Endodermal cell (in vitro differentiated cells): ENCODE data around the gene UGDH. TPM values are rescaled to one million over a fixed set of nuclear protein-coding genes. Genes with fewer than 3 reads are reported as not detected.
A peak's percentile ranks its signal among the peaks of the same experiment; 100 is the strongest.
"Not testable (repeated sequence)": the region's sequence is repeated elsewhere in the genome, so short reads cannot be mapped to it uniquely, and the experiment has no call there.

Source experiments
- DNase-seq: peaks from one replicate; pipeline ENCODE4 v3.0.0-alpha.2; 2017
- H3K27ac ChIP-seq: 2 replicates; pipeline ENCODE4 v1.5.1; 2013; ENCODE audit warnings: mild to moderate bottlenecking, low read depth, low read length, moderate library complexity
- H3K27me3 ChIP-seq: 2 replicates; pipeline ENCODE4 v1.6.1; 2013; ENCODE audit warnings: mild to moderate bottlenecking, low read length, moderate library complexity; ENCODE audit not compliant: insufficient read depth, control insufficient read depth, poor library complexity, severe bottlenecking
- H3K36me3 ChIP-seq: 2 replicates; pipeline ENCODE4 v1.7.0; 2013; ENCODE audit warnings: mild to moderate bottlenecking, low read length, moderate library complexity; ENCODE audit not compliant: control insufficient read depth, insufficient read depth
- H3K4me1 ChIP-seq: one replicate; pipeline ENCODE4 v1.7.0; 2013; ENCODE audit warnings: low read length; ENCODE audit not compliant: control insufficient read depth, insufficient read depth
- H3K4me3 ChIP-seq: 2 replicates; pipeline ENCODE4 v1.5.1; 2013; ENCODE audit warnings: mild to moderate bottlenecking, low read length, moderate library complexity
- H3K9ac ChIP-seq: 2 replicates; pipeline ENCODE4 v1.6.1; 2013; ENCODE audit warnings: mild to moderate bottlenecking, low read length, moderate library complexity; ENCODE audit not compliant: poor library complexity, severe bottlenecking; ENCODE audit errors: extremely low read depth
- H3K9me3 ChIP-seq: 2 replicates; pipeline ENCODE4 v1.6.1; 2013; ENCODE audit warnings: mild to moderate bottlenecking, low read length, moderate library complexity; ENCODE audit not compliant: control insufficient read depth
- H3K27ac Mint-ChIP-seq: 2 replicates; pipeline ENCODE4 v1.8.0; 2020; ENCODE audit warnings: mixed read lengths
- H3K27me3 Mint-ChIP-seq: 2 replicates; pipeline ENCODE4 v1.8.0; 2021; ENCODE audit warnings: mild to moderate bottlenecking, mixed read lengths; ENCODE audit not compliant: insufficient read depth
- H3K36me3 Mint-ChIP-seq: 2 replicates; pipeline ENCODE4 v1.8.0; 2020; ENCODE audit warnings: low read depth, mixed read lengths
- H3K4me1 Mint-ChIP-seq: 2 replicates; pipeline ENCODE4 v1.8.0; 2020; ENCODE audit warnings: mixed read lengths
- H3K4me3 Mint-ChIP-seq: 2 replicates; pipeline ENCODE4 v1.8.0; 2020; ENCODE audit warnings: mild to moderate bottlenecking, moderate library complexity, mixed read lengths
- H3K9me3 Mint-ChIP-seq: 2 replicates; pipeline ENCODE4 v1.8.0; 2020; ENCODE audit warnings: mild to moderate bottlenecking, mixed read lengths
- CTCF ChIP-seq: fragments of 200-600 bp; sonication (generic); conservative IDR thresholded peaks from 2 replicates; pipeline ENCODE4 v1.5.0; 2021; ENCODE audit warnings: antibody characterized with exemption, mild to moderate bottlenecking
- WGBS, 2 experiments: methylation state at CpG; one replicate each; pipeline versions ENCODE4 v1.1.5 to v1.1.7; 2013; ENCODE audit warnings: missing lambda C conversion rate in 2 of 2, mixed read lengths in 1 of 2; ENCODE audit not compliant: insufficient coverage in 1 of 2, insufficient read length in 1 of 2; 5-methylcytosine and 5-hydroxymethylcytosine counted together
- total RNA-seq, 2 donors: library from RNA; stranded (reverse); fragmentation: NEBNext Ultra II Directional in 1 of 2; extraction: Animal tissue kit (Norgen Biotek cat#: 25700) in 1 of 2; gene quantifications; 2 replicates in 1 of 2; 3 replicates in 1 of 2; pipeline ENCODE4 v1.2.1, GENCODE V29; 2021

The UGDH gene
- total RNA-seq, 2 donors from 2014 or later, result 137 to 141 TPM

DNA sequence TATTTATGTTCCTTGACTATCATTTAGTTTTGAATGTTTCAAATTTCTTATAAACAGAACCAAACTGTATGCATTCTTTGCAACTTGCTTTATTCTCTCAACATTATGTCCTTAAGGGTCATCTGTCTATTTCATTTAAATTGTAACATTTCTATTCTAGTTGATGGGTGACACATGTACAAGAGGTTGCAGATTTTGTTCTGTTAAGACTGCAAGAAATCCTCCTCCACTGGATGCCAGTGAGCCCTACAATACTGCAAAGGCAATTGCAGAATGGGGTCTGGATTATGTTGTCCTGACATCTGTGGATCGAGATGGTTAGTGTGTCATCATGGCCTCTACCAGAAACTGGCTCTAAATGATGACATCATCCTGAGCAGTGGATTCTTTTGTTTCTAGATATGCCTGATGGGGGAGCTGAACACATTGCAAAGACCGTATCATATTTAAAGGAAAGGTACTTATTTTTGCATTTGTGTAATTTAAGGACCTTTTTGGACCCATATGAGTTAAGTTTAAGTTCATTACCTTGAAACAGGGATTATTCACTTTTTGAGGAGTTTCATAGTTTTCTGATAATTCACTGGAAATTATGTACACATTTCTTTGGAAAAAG, 62.2 kb downstream of the UGDH start:
- H3K9me3 ChIP-seq, result no peaks in the 10 kb centered on the region
- no peak overlapping the region for H3K9ac ChIP-seq
- H3K4me1 ChIP-seq, result no peaks in the 10 kb centered on the region
- Mint-ChIP-seq H3K36me3 (peaks cover 33% of the 10 kb centered on the region), H3K27me3 (no peaks in the 10 kb centered on the region), H3K4me3 (no peak overlapping the region), H3K4me1 (peaks cover 2% of the 10 kb centered on the region), H3K9me3 (no peaks in the 10 kb centered on the region), H3K27ac (no peak overlapping the region)
- 95 to 96% methylated on average over 2 of the region's 2 CpGs for WGBS, 2 experiments
- no peak for DNase-seq
- H3K4me3 ChIP-seq, result no peak overlapping the region
- TF ChIP-seq CTCF, result no peak
- no peaks in the 10 kb centered on the region for H3K27me3 ChIP-seq
- peaks cover 51% of the 10 kb centered on the region for H3K36me3 ChIP-seq
- H3K27ac ChIP-seq, result no peak overlapping the region

DNA sequence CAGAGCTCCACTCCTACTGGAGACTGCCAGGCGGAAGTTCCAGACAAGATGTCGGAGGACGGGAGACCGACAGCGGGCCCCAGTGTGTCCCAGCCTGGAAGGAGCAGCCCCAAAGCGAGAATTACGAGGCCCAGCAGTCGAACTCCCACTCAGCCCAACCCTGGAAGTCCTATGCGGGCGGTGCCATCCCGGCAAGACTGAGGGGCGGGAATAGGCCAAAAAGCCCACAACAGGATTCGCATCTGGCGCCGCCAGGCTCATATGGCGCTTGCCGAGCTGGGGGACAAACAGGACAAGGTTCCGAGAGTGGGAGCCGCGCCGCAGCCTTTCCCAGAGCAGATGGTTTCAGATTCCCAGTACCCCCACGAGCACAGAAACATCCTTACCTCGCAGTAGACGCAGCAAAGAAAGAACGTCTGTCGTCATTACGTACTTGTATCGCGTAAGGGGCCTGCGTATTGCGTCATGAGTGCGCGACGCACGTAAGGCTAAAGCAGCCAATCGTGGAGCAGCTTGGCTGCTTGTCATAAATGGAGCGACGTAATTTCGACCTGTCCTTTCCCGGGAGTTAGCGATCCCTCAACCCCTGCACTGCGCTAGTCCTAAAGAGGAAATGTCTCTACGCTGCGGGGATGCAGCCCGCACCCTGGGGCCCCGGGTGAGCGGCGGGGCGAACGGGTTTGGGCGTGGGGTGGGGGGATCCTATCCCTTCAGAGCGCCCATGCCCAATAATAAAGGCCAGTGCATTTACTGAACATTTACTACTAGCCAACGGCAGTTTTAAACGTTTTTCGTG, 68.5 kb downstream of the UGDH start, which contains the start of the genes LIAS and RPL9:
Gene LIAS (plus strand): TSS at position 552 of the 796 bp plus-strand sequence. CDS start 62 bp downstream, at position 614.
Gene RPL9 (minus strand): TSS at position 418 of the 796 bp plus-strand sequence. CDS start 483 bp downstream, outside the sequence.
- Mint-ChIP-seq H3K4me3 (peak within 1 kb of the TSS; percentile 96), H3K27ac (peak within 1 kb of the TSS; percentile 99), H3K27me3 (no peaks in the 10 kb centered on the region), H3K9me3 (no peaks in the 10 kb centered on the region), H3K4me1 (peaks cover 21% of the 10 kb centered on the region), H3K36me3 (peaks cover 60% of the 10 kb centered on the region)
- Histone ChIP-seq H3K36me3 (peaks cover 65% of the 10 kb centered on the region), H3K4me3 (peak within 1 kb of the TSS; percentile 94), H3K27ac (peak within 1 kb of the TSS; percentile 97), H3K4me1 (no peaks in the 10 kb centered on the region), H3K9ac (peak within 1 kb of the TSS; percentile 99), H3K9me3 (no peaks in the 10 kb centered on the region), H3K27me3 (no peaks in the 10 kb centered on the region)
- peak; percentile 98 for DNase-seq
- TF ChIP-seq CTCF, result no peak
- WGBS, 2 experiments, result 0% methylated on average over 33 to 55 of the region's 55 CpGs

DNA sequence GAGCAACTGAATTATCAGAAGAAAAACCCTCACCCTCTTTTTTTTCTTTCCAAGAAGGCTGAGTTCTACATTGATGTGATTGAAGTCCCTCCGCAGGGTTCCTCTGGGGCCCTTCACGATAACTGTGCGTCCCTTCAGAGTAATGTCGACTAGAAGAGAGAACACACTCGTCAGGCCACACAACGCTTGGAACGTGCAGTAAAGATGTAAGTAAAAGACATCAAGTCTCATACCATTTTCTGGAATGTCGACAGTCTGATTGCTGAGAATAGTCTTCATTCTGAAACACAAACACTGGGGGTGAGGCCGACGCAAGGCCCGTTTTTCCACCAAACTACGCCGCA, 69.1 kb downstream of the UGDH start:
- peak overlapping the region; percentile 97 for H3K27ac ChIP-seq
- Mint-ChIP-seq H3K4me3 (peak overlapping the region; percentile 96), H3K27ac (peak overlapping the region; percentile 99), H3K4me1 (peaks cover 21% of the 10 kb centered on the region), H3K36me3 (peaks cover 60% of the 10 kb centered on the region)
- not testable (repeated sequence) for H3K9me3 Mint-ChIP-seq, H3K4me1 ChIP-seq, DNase-seq, H3K9me3 ChIP-seq, H3K27me3 Mint-ChIP-seq, H3K27me3 ChIP-seq
- peaks cover 65% of the 10 kb centered on the region for H3K36me3 ChIP-seq
- peak overlapping the region; percentile 94 for H3K4me3 ChIP-seq
- H3K9ac ChIP-seq, result peak overlapping the region; percentile 99
- 0 to 3% methylated on average over 10 to 13 of the region's 13 CpGs for WGBS, 2 experiments
